ENCODE results near the gene F10. TPM values are rescaled to one million over a fixed set of nuclear protein-coding genes. Genes with fewer than 3 reads are reported as not detected.

Gene F10
- total RNA-seq, 1 experiment from 2014 or later, result not detected

- Histone ChIP-seq H4K20me1 (ENCODE audit: insufficient read depth) (peaks cover 36% of the 10 kb centered on the region), H2AFZ (no peak overlapping the region), H3K4me2 (no peak overlapping the region), H3K4me3 (no peak overlapping the region), H3K4me1 (replicated peaks; ENCODE audit: insufficient read depth) (no peaks in the 10 kb centered on the region; the same call in 1 of the 2 replicates), H3K9me3 (ENCODE audit: insufficient read depth, low read depth) (no peaks in the 10 kb centered on the region), H3F3A (ENCODE audit: insufficient read depth, low read depth) (peaks cover 15% of the 10 kb centered on the region), H3K9me2 (ENCODE audit: insufficient read depth) (no peaks in the 10 kb centered on the region), H3K27me3 (ENCODE audit: insufficient read depth, low read depth) (no peaks in the 10 kb centered on the region), H3K27ac (no peak overlapping the region), H3K36me3 (ENCODE audit: low read depth) (peaks cover 51% of the 10 kb centered on the region), H3K79me2 (ENCODE audit: low read depth) (peaks cover 16% of the 10 kb centered on the region)
- TF ChIP-seq EZH2 (IDR thresholded peaks at IDR 0.05; ENCODE audit: low read depth) (no peak), CTCF (conservative IDR thresholded peaks at IDR 0.05) (no peak)
- intact Hi-C loops (cut with micrococcal nuclease; ENCODE audit: unreplicated experiment), result no loop called here
- ChIA-PET CTCF (no interaction called here), POLR2A (ENCODE audit: unreplicated experiment) (no interaction called here)
- BruUV-seq (replicated peaks), result no TSS peak
- no peak for DNase-seq
These were observed 72.8 kb downstream of the F10 start for GRCh38 chr13:113195360-113195759.

- ChIA-PET CTCF (no interaction called here), POLR2A (ENCODE audit: unreplicated experiment) (no interaction called here)
- H3K4me3 ChIP-seq, result no peak overlapping the region
- no peaks in the 10 kb centered on the region for H3K9me2 ChIP-seq (ENCODE audit: insufficient read depth)
- BruUV-seq (replicated peaks), result no TSS peak
- no peaks in the 10 kb centered on the region; the same call in 1 of the 2 replicates for H3K4me1 ChIP-seq (replicated peaks; ENCODE audit: insufficient read depth)
- no peak overlapping the region for H3K4me2 ChIP-seq
- peaks cover 46% of the 10 kb centered on the region for H3K36me3 ChIP-seq (ENCODE audit: low read depth)
- no peaks in the 10 kb centered on the region for H3K27me3 ChIP-seq (ENCODE audit: insufficient read depth, low read depth)
- DNase-seq, result no peak
- no peak overlapping the region for H2AFZ ChIP-seq
- peaks cover 49% of the 10 kb centered on the region for H4K20me1 ChIP-seq (ENCODE audit: insufficient read depth)
- intact Hi-C loops (cut with micrococcal nuclease; ENCODE audit: unreplicated experiment), result no loop called here
- H3K27ac ChIP-seq, result no peak overlapping the region
- TF ChIP-seq CTCF (conservative IDR thresholded peaks at IDR 0.05) (no peak), EZH2 (IDR thresholded peaks at IDR 0.05; ENCODE audit: low read depth) (no peak)
- no peaks in the 10 kb centered on the region for H3K9me3 ChIP-seq (ENCODE audit: insufficient read depth, low read depth)
- peaks cover 33% of the 10 kb centered on the region for H3K79me2 ChIP-seq (ENCODE audit: low read depth)
- peaks cover 15% of the 10 kb centered on the region for H3F3A ChIP-seq (ENCODE audit: insufficient read depth, low read depth)
These were observed 74.6 kb downstream of the F10 start for GRCh38 chr13:113196970-113197737.

Other genes starting within 250 kb of the F10 start
- 21.7 and 28.2 TPM in 2 replicates for gene MCF2L, start 153.6 kb upstream of the F10 start, total RNA-seq (2021)
- gene F7, start 17.0 kb upstream of the F10 start, total RNA-seq (2021), result not detected in 2 replicates
- gene PROZ, start 35.8 kb downstream of the F10 start, total RNA-seq (2021), result not detected in 2 replicates
- gene PCID2, start 85.9 kb downstream of the F10 start, total RNA-seq (2021), result 48.3 and 71.8 TPM in 2 replicates
- gene CUL4A, start 86.8 kb downstream of the F10 start, total RNA-seq (2021), result 90.8 and 91.0 TPM in 2 replicates
- 186 and 263 TPM in 2 replicates for gene LAMP1, start 174.4 kb downstream of the F10 start, total RNA-seq (2021)
- 22.2 and 22.9 TPM in 2 replicates for gene GRTP1, start 241.3 kb downstream of the F10 start, total RNA-seq (2021)

All from PC-9 (cell line).